Naive thymus-derived CD4-positive, alpha-beta T cell (primary cell): ENCODE data around the gene MED25. TPM values are rescaled to one million over a fixed set of nuclear protein-coding genes. Genes with fewer than 3 reads are reported as not detected.

Experiments used
- ATAC-seq: fragments of 150-1000 bp; cut with Tn5 transposase; 2 replicates; pipeline ENCODE4 v1.10.0; 2021; ENCODE audit warnings: mild to moderate bottlenecking, moderate library complexity
- CTCF ChIA-PET: fragments of 350-600 bp; sonication (Branson Sonifier 250); formaldehyde crosslinking; loops from one replicate; lab custom pipeline; 2021; ENCODE audit warnings: antibody characterized with exemption; lab: Charles Lee
- POLR2A ChIA-PET: fragments of 350-600 bp; sonication (Branson Sonifier 250); formaldehyde crosslinking; loops from one replicate; lab custom pipeline; 2021; ENCODE audit warnings: antibody characterized with exemption, inconsistent platforms; lab: Charles Lee
- DNase-seq, 9 donors: peaks; one replicate each; pipeline versions ENCODE4 v3.0.0 to v3.0.0-alpha.2; 2020 to 2022; ENCODE audit warnings: mixed read lengths in 1 of 9
- H3K27ac ChIP-seq: one replicate; pipeline ENCODE4 v1.7.0; 2013; ENCODE audit warnings: mild to moderate bottlenecking, low read depth, low read length, moderate library complexity
- H3K27me3 ChIP-seq, 2 donors: one replicate each; pipeline ENCODE4 v1.7.0; 2013; ENCODE audit warnings: low read length in 2 of 2, mild to moderate bottlenecking in 2 of 2, moderate library complexity in 2 of 2; ENCODE audit not compliant: control insufficient read depth in 2 of 2, insufficient read depth in 2 of 2
- H3K36me3 ChIP-seq, 3 experiments: 1 replicate in 2 of 3; 2 replicates in 1 of 3; pipeline ENCODE4 v1.7.0; 2013; ENCODE audit warnings: low read length in 3 of 3, mild to moderate bottlenecking in 3 of 3, moderate library complexity in 1 of 3; ENCODE audit not compliant: insufficient read depth in 3 of 3, control insufficient read depth in 2 of 3
- H3K4me1 ChIP-seq, 2 donors: one replicate each; pipeline ENCODE4 v1.7.0; 2013; ENCODE audit warnings: low read length in 2 of 2, mild to moderate bottlenecking in 2 of 2, moderate library complexity in 1 of 2; ENCODE audit not compliant: control insufficient read depth in 2 of 2, insufficient read depth in 2 of 2
- H3K4me3 ChIP-seq: 2 replicates; pipeline ENCODE4 v1.7.0; 2013; ENCODE audit warnings: mild to moderate bottlenecking, low read length
- H3K9me3 ChIP-seq, 3 experiments: 1 replicate in 2 of 3; 2 replicates in 1 of 3; pipeline ENCODE4 v1.7.0; 2013; ENCODE audit warnings: low read length in 3 of 3; ENCODE audit not compliant: control insufficient read depth in 2 of 3
- H3K27ac Mint-ChIP-seq, 9 donors: one replicate each; pipeline ENCODE4 v1.8.0; 2020 to 2022; ENCODE audit warnings: mixed read lengths in 9 of 9, mild to moderate bottlenecking in 8 of 9, moderate library complexity in 5 of 9, inconsistent platforms in 2 of 9
- H3K27me3 Mint-ChIP-seq, 5 donors: one replicate each; pipeline ENCODE4 v1.8.0; 2021 to 2022; ENCODE audit warnings: mixed read lengths in 5 of 5, mild to moderate bottlenecking in 1 of 5
- H3K36me3 Mint-ChIP-seq, 5 donors: one replicate each; pipeline ENCODE4 v1.8.0; 2020 to 2022; ENCODE audit warnings: mixed read lengths in 5 of 5, mild to moderate bottlenecking in 3 of 5, inconsistent platforms in 1 of 5
- H3K4me1 Mint-ChIP-seq, 7 donors: one replicate each; pipeline ENCODE4 v1.8.0; 2020 to 2022; ENCODE audit warnings: mixed read lengths in 7 of 7, mild to moderate bottlenecking in 3 of 7, inconsistent platforms in 1 of 7
- H3K4me3 Mint-ChIP-seq, 10 donors: one replicate each; pipeline ENCODE4 v1.8.0; 2020 to 2022; ENCODE audit warnings: mild to moderate bottlenecking in 10 of 10, mixed read lengths in 10 of 10, moderate library complexity in 6 of 10, inconsistent platforms in 2 of 10
- H3K9me3 Mint-ChIP-seq, 11 donors: one replicate each; pipeline ENCODE4 v1.8.0; 2020 to 2022; ENCODE audit warnings: mixed read lengths in 11 of 11, mild to moderate bottlenecking in 4 of 11, inconsistent platforms in 1 of 11, moderate library complexity in 1 of 11
- intact Hi-C, 2 donors: fragments of 100-400 bp; cut with micrococcal nuclease; formaldehyde crosslinking; loops; one replicate each; pipeline ENCODE4 v1.15.1; 2023
- polyA plus RNA-seq, 2 donors: library from polyadenylated mRNA; unstranded; fragments of 300-500 nt; fragmentation: Illumina TruSeq; gene quantifications; one replicate each; pipeline ENCODE4 v1.2.3, GENCODE V29; 2021
- total RNA-seq, 6 experiments: library from RNA in 5 of 6; stranded (reverse) in 5 of 6; gene quantifications; 1 replicate in 5 of 6; 2 replicates in 1 of 6; pipeline ENCODE4 v1.2.3 and lab custom pipeline; 2021 to 2026

The MED25 gene
- total and polyA plus RNA-seq, 7 experiments from 2014 or later: 10.8 to 75.2 (median 39.9) TPM

DNA sequence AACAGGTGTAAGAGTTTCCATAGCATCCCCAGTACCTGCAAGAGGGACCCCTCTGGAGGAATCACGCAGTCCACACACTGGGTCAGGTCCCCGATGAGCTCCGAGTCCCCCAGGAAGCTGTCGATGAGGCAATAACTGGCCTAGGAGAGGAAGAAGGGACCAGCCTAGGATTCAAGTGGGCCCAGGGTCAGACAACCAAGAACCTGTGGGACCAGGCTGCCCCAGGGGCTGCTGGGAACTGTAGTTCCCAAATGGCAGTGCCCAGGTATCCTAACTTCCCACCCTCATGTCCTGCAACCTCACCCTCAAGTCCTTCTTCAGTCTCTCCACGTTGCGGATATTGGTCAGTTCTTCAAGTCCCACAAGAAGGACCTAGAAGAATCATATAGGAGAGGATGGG, 6.8 kb upstream of the MED25 start:
- ATAC-seq (no peak), DNase-seq (no peak)
- peaks cover 0 to 7% (median 2%) of the 10 kb centered on the region in 5 donors for H3K36me3 Mint-ChIP-seq
- intact Hi-C loops: loop anchor here in 1 of 2 donors (5.0 to 10.0 kb wide), 2 partner anchors 134 to 553 kb away; partner anchors contain the start of genes NAPSA and PRMT1
- ChIA-PET POLR2A (interaction anchor here (0.8 to 5.2 kb wide), 2 partner anchors 39 to 94 kb away, joined by 3 to 39 read pairs; partner anchors contain the start of gene PTOV1), CTCF (interaction anchor here (1.0 kb wide), 1 partner anchor 130 kb away, joined by 3 read pairs; no protein-coding TSS in a partner anchor)
- Histone ChIP-seq H3K27ac (no peak overlapping the region), H3K4me1 (peaks cover 11 to 16% of the 10 kb centered on the region in 2 donors), H3K4me3 (no peak overlapping the region), H3K27me3 (no peaks in the 10 kb centered on the region), H3K36me3 (no peaks in the 10 kb centered on the region), H3K9me3 (no peaks in the 10 kb centered on the region)
- peaks cover 20 to 49% (median 31%) of the 10 kb centered on the region in 7 donors for H3K4me1 Mint-ChIP-seq
- H3K27me3 Mint-ChIP-seq: no peaks in the 10 kb centered on the region
- H3K9me3 Mint-ChIP-seq: no peaks in the 10 kb centered on the region
- peak overlapping the region in 4 of 10 donors; percentile 14 to 94 (median 41) for H3K4me3 Mint-ChIP-seq
- peak overlapping the region in 3 of 9 donors; percentile 27 to 88 (median 58) for H3K27ac Mint-ChIP-seq

DNA sequence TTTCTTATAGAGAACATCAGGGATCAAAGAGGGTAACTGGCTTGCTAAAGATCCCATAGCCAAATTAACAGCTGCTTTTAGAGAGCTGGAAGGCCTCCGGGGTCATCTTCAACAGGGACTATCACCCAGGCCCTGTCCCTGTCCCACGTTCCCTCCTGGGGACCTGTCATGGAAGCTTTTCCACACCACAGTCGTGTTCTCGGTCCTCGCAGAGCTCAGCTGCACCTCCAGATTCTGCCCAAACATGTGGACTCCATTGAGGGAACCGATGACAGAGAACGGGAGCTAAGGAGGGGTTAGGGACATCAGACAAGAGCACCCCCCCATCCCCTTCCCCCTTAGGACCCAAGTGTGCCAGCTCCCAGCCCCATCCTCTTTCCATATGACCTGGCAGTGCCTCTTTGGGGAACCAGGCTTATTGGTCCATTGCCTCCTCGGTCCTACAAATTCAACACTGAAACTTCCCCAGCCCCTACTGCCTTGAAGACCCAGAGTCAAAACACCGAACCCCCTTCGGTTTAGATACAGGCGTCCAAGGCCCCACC, 5.6 kb upstream of the MED25 start:
- Mint-ChIP-seq H3K4me3 (peak overlapping the region; percentile 88 to 100 (median 94)), H3K36me3 (peaks cover 0 to 5% (median 0%) of the 10 kb centered on the region in 5 donors), H3K27ac (peak overlapping the region; percentile 86 to 100 (median 98)), H3K27me3 (no peaks in the 10 kb centered on the region), H3K9me3 (peaks cover 0 to 2% (median 0%) of the 10 kb centered on the region in 11 donors), H3K4me1 (peaks cover 23 to 55% (median 35%) of the 10 kb centered on the region in 7 donors)
- Histone ChIP-seq H3K4me1 (peaks cover 11 to 23% of the 10 kb centered on the region in 2 donors), H3K27ac (peak overlapping the region; percentile 84), H3K9me3 (no peaks in the 10 kb centered on the region), H3K4me3 (peak overlapping the region; percentile 81), H3K36me3 (peaks cover 0 to under 1% (median 0%) of the 10 kb centered on the region in 3 experiments), H3K27me3 (no peaks in the 10 kb centered on the region)
- ChIA-PET CTCF (interaction anchor here (1.0 kb wide), 1 partner anchor 64 kb away, joined by 3 read pairs; the partner anchor contains the start of genes AKT1S1 and TBC1D17), POLR2A (interaction anchor here (0.7 to 5.2 kb wide), 8 partner anchors 38 to 148 kb away, joined by 3 to 39 read pairs (median 10); partner anchors contain the start of genes AKT1S1, AP2A1, ATF5 and NUP62)
- intact Hi-C loops: loop anchor here (2.0 to 10.0 kb wide), 5 partner anchors 78 to 552 kb away; partner anchors contain the start of genes NAPSA (in 1 of the 2), PRMT1 (in 1 of the 2), RPS11 (in 1 of the 2) and RRAS (in 1 of the 2)
- DNase-seq (no peak), ATAC-seq (no peak)

DNA sequence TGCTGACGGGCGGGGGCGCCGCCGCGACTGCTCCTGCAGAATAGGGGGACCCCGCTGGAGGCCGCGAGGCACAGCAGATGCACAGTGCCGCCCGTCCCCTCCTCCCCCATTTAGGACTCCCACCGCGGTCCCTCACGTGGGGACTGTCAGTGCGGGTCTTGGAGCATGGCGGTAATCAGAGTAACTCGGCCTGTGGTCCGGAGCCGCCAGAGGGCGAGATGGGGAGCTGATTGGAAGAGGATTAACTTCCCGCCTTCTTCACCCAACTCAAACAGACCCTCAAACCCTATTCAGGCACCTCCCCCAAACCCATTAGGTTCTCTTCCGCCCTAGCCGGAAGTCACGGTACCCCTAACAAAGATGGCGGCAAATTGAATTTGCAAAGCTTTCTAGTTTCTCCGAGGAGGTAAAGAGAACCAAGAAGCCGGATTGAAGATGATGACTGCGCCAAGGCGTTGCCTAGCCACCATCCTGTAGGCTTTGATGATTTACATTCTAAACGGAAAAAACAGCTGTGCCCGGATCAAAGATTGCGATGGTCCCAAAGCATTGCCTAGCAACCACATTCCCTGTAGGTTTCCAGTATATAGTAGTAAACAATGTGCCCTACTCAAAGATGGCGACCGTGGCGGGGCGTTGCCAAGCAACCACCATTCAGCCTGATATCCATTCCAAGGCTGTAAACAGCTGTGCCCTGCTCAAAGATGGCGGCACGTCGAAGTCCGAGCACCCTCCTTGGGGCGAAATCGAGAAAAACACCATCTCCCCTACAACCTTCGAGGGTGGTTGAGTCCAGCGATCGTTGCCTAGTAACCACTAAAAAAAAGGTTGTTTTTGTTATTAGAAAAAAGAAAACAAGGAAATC, 4.9 kb upstream of the MED25 start, which contains the start of gene FUZ:
Gene FUZ, minus strand, starts transcription at position 296 of the 865 bp plus-strand sequence. Its CDS starts 186 bp downstream, at position 110.
- Histone ChIP-seq H3K27ac (peak within 1 kb of the TSS; percentile 84), H3K9me3 (no peaks in the 10 kb centered on the region), H3K4me1 (peaks cover 11 to 23% of the 10 kb centered on the region in 2 donors), H3K36me3 (peaks cover 0 to 7% (median 0%) of the 10 kb centered on the region in 3 experiments), H3K4me3 (peak within 1 kb of the TSS; percentile 81), H3K27me3 (no peaks in the 10 kb centered on the region)
- H3K27me3 Mint-ChIP-seq: no peaks in the 10 kb centered on the region
- intact Hi-C loops: loop anchor here (1.0 to 10.0 kb wide), 14 partner anchors 37 to 552 kb away; partner anchors contain the start of genes VRK3 (in 2 of the 2), AKT1S1 (in 1 of the 2), ATF5 (in 1 of the 2) and NAPSA (in 1 of the 2)
- ATAC-seq: peak; percentile 73
- H3K9me3 Mint-ChIP-seq: peaks cover 0 to 4% (median 0%) of the 10 kb centered on the region in 11 donors
- H3K36me3 Mint-ChIP-seq: peaks cover 0 to 5% (median 0%) of the 10 kb centered on the region in 5 donors
- peak within 1 kb of the TSS; percentile 95 to 100 (median 98) for H3K27ac Mint-ChIP-seq
- peak; percentile 68 to 94 (median 90) for DNase-seq
- H3K4me1 Mint-ChIP-seq: peaks cover 21 to 56% (median 35%) of the 10 kb centered on the region in 7 donors
- ChIA-PET POLR2A (interaction anchor here (0.6 to 5.2 kb wide), 9 partner anchors 37 to 318 kb away, joined by 3 to 39 read pairs (median 10); partner anchors contain the start of genes AKT1S1, AP2A1, PNKP and PTOV1), CTCF (interaction anchor here (1.0 kb wide), 1 partner anchor 64 kb away, joined by 3 read pairs; the partner anchor contains the start of genes AKT1S1 and TBC1D17)
- peak within 1 kb of the TSS; percentile 88 to 100 (median 94) for H3K4me3 Mint-ChIP-seq

DNA sequence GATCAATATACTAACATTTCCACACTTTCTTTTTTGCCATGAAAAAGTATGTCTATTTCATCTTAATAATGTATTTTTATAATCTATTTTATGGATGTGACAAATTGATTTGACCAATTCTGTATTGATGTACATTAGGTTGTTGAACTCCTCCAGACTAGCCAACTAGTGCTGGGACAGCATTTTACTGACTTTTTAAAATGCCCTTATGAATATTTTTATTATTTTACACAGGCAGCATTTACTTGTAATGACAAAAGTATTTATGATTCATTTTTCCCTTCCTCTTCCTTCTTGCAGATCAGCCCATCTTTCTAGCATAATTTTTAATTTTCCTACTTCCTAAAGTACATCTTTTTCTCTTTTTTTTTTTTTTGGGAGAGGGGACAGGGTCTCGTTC, 4.1 kb upstream of the MED25 start:
- Mint-ChIP-seq H3K4me3 (peak overlapping the region; percentile 58 to 100 (median 94)), H3K4me1 (peaks cover 23 to 56% (median 39%) of the 10 kb centered on the region in 7 donors), H3K27ac (peak overlapping the region; percentile 95 to 100 (median 98)), H3K9me3 (peaks cover 0 to 4% (median 0%) of the 10 kb centered on the region in 11 donors), H3K36me3 (peaks cover 0 to 6% (median 0%) of the 10 kb centered on the region in 5 donors), H3K27me3 (no peaks in the 10 kb centered on the region)
- Histone ChIP-seq H3K4me1 (peaks cover 18 to 28% of the 10 kb centered on the region in 2 donors), H3K36me3 (peaks cover 0 to 10% (median 0%) of the 10 kb centered on the region in 3 experiments), H3K27me3 (no peaks in the 10 kb centered on the region), H3K27ac (peak overlapping the region; percentile 84), H3K4me3 (no peak overlapping the region), H3K9me3 (no peaks in the 10 kb centered on the region)
- ChIA-PET POLR2A (interaction anchor here (0.8 to 5.2 kb wide), 8 partner anchors 36 to 318 kb away, joined by 3 to 39 read pairs (median 10); partner anchors contain the start of genes AKT1S1, AP2A1, PNKP and PTOV1), CTCF (no interaction called here)
- intact Hi-C loops: loop anchor here in 1 of 2 donors (5.0 to 10.0 kb wide), 2 partner anchors 137 to 551 kb away; partner anchors contain the start of genes NAPSA and PRMT1
- ATAC-seq: no peak
- no peak for DNase-seq

DNA sequence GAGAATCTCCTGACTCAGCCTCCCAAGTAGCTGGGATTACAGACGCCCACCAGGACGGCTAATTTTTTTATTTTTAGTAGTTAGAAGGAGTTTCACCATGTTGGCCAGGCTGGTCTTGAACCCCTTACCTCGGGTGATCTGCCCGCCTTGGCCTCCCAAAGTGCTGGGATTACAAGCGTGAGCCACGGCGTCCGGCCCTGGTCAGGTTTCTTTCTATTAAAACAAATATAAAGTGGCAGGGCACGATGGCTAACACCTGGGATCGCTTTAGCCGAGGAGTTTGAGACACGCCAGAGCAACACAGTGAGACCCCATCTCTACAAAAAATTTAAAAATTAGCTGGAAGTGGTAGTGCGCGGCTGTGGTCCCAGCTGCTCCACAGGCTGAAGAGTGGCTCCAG, 1.5 kb upstream of the MED25 start:
- H3K27ac ChIP-seq: peak overlapping the region; percentile 88
- intact Hi-C loops: loop anchor here (5.0 to 10.0 kb wide), 4 partner anchors 224 to 1551 kb away; partner anchors contain the start of genes PRR12 (in 2 of the 2), CLDND2 (in 1 of the 2), DBP (in 1 of the 2) and ETFB (in 1 of the 2)
- H3K36me3 ChIP-seq: peaks cover 0 to 10% (median 0%) of the 10 kb centered on the region in 3 experiments
- H3K27me3 ChIP-seq: no peaks in the 10 kb centered on the region
- no peak for ATAC-seq
- no peaks in the 10 kb centered on the region for H3K9me3 ChIP-seq
- Mint-ChIP-seq H3K4me3 (peak overlapping the region in 4 of 10 donors; percentile 42 to 100 (median 96)), H3K27ac (peak overlapping the region in 4 of 9 donors; percentile 77 to 100 (median 98)), H3K4me1 (peaks cover 25 to 63% (median 43%) of the 10 kb centered on the region in 7 donors), H3K36me3 (peaks cover 0 to 5% (median 0%) of the 10 kb centered on the region in 5 donors), H3K27me3 (no peaks in the 10 kb centered on the region), H3K9me3 (peaks cover 0 to 4% (median 0%) of the 10 kb centered on the region in 11 donors)
- CTCF ChIA-PET: no interaction called here
- POLR2A ChIA-PET: interaction anchor here (0.8 kb wide), 1 partner anchor 475 kb away, joined by 3 read pairs; no protein-coding TSS in a partner anchor
- DNase-seq: no peak
- H3K4me3 ChIP-seq: no peak overlapping the region
- H3K4me1 ChIP-seq: peaks cover 16 to 25% of the 10 kb centered on the region in 2 donors
